Measurements from ENCODE around the gene ZNF48. TPM values are rescaled to one million over a fixed set of nuclear protein-coding genes. Genes with fewer than 3 reads are reported as not detected.

The ZNF48 gene
- total and polyA plus RNA-seq, 8 donors = 3.9 to 33.6 (median 5.4) TPM

- peaks cover 18 to 31% (median 25%) of the 10 kb centered on the region in 4 donors for H3K4me1 ChIP-seq
- intact Hi-C loops (cut with DNase I; ENCODE audit: low total_unique reads) = loop anchor here (10.0 kb wide), 1 partner anchor 55 kb away; no protein-coding TSS in a partner anchor
- no peaks in the 10 kb centered on the region for H3K27me3 ChIP-seq
- peaks cover 43 to 80% (median 79%) of the 10 kb centered on the region in 4 donors for H3K36me3 ChIP-seq
- DNase-seq = no peak
- no peak overlapping the region for H3K4me3 ChIP-seq
- no peak overlapping the region for H3K27ac ChIP-seq
- TF ChIP-seq POLR2A (IDR thresholded peaks at IDR 0.05) (no peak), CTCF (IDR thresholded peaks at IDR 0.05) (no peak), POLR2AphosphoS5 (IDR thresholded peaks at IDR 0.05) (no peak), EP300 (IDR thresholded peaks at IDR 0.05) (no peak)
- 51 to 65% (median 54%) methylated on average over 6 of the region's 6 CpGs for WGBS, 5 donors
- H3K9me3 ChIP-seq = no peaks in the 10 kb centered on the region
Measured at GRCh38 chr16:30359871-30360170, 35.4 kb upstream of the ZNF48 start.

GRCh38 chr16:30361180-30361579 lies 34.0 kb upstream of the ZNF48 start:
- peaks cover 15 to 38% (median 24%) of the 10 kb centered on the region in 4 donors for H3K4me1 ChIP-seq
- no peak overlapping the region for H3K27ac ChIP-seq
- H3K4me3 ChIP-seq = no peak overlapping the region
- H3K36me3 ChIP-seq = peaks cover 50 to 94% (median 93%) of the 10 kb centered on the region in 4 donors
- no peak for DNase-seq
- no peaks in the 10 kb centered on the region for H3K27me3 ChIP-seq
- 93 to 96% (median 95%) methylated on average over 7 of the region's 7 CpGs for WGBS, 5 donors
- no peak for TF ChIP-seq POLR2A (IDR thresholded peaks at IDR 0.05)
- TF ChIP-seq POLR2AphosphoS5 (IDR thresholded peaks at IDR 0.05) = no peak
- no peak for TF ChIP-seq EP300 (IDR thresholded peaks at IDR 0.05)
- no peak for TF ChIP-seq CTCF (IDR thresholded peaks at IDR 0.05)
- intact Hi-C loops (cut with DNase I; ENCODE audit: low total_unique reads) = loop anchor here (10.0 kb wide), 1 partner anchor 54 kb away; no protein-coding TSS in a partner anchor
- no peaks in the 10 kb centered on the region for H3K9me3 ChIP-seq

GRCh38 chr16:30365200-30365599 lies 30.0 kb upstream of the ZNF48 start:
- TF ChIP-seq CTCF (IDR thresholded peaks at IDR 0.05) (no peak), POLR2AphosphoS5 (IDR thresholded peaks at IDR 0.05) (no peak), POLR2A (IDR thresholded peaks at IDR 0.05) (no peak), EP300 (IDR thresholded peaks at IDR 0.05) (no peak)
- no peak for DNase-seq
- Histone ChIP-seq H3K9me3 (no peaks in the 10 kb centered on the region), H3K36me3 (peaks cover 25 to 66% (median 65%) of the 10 kb centered on the region in 4 donors), H3K4me1 (peaks cover 29 to 55% (median 40%) of the 10 kb centered on the region in 4 donors), H3K27ac (no peak overlapping the region), H3K4me3 (no peak overlapping the region), H3K27me3 (no peaks in the 10 kb centered on the region)
- WGBS, 5 donors = 86 to 90% (median 88%) methylated on average over 10 of the region's 10 CpGs
- intact Hi-C loops (cut with DNase I; ENCODE audit: low total_unique reads) = loop anchor here (10.0 kb wide), 1 partner anchor 50 kb away; no protein-coding TSS in a partner anchor

GRCh38 chr16:30366511-30366910 lies 28.7 kb upstream of the ZNF48 start:
- no peaks in the 10 kb centered on the region for H3K9me3 ChIP-seq
- peaks cover 33 to 60% (median 43%) of the 10 kb centered on the region in 4 donors for H3K4me1 ChIP-seq
- no peak for TF ChIP-seq EP300 (IDR thresholded peaks at IDR 0.05)
- no peak for TF ChIP-seq POLR2AphosphoS5 (IDR thresholded peaks at IDR 0.05)
- TF ChIP-seq POLR2A (IDR thresholded peaks at IDR 0.05) = no peak
- TF ChIP-seq CTCF (IDR thresholded peaks at IDR 0.05) = no peak
- peaks cover 21 to 54% (median 52%) of the 10 kb centered on the region in 4 donors for H3K36me3 ChIP-seq
- H3K27me3 ChIP-seq = no peaks in the 10 kb centered on the region
- peak overlapping the region in 1 of 5 donors; percentile 39 for H3K27ac ChIP-seq
- WGBS, 5 donors = 68 to 78% (median 76%) methylated on average over 4 of the region's 4 CpGs
- no peak overlapping the region for H3K4me3 ChIP-seq
- intact Hi-C loops (cut with DNase I; ENCODE audit: low total_unique reads) = loop anchor here (10.0 kb wide), 1 partner anchor 48 kb away; no protein-coding TSS in a partner anchor
- DNase-seq = no peak

Measured in stomach (tissue), 9 donors.